GM12892 (cell line): ENCODE results near the gene MATN1.

Experiments
- DNase-seq: peaks from one replicate; pipeline ENCODE4 v3.0.0; 2011; ENCODE audit not compliant: insufficient read length
- FAIRE-seq: peaks from 2 replicates; lab custom pipeline; 2011; peaks lifted over from hg19 to GRCh38; lab: Jason Lieb, UNC
- POLR2A ChIP-seq: IDR thresholded peaks from 2 replicates; pipeline ENCODE4 v1.6.1; 2011; ENCODE audit warnings: low read depth, low read length, control low read depth
- POLR2AphosphoS5 ChIP-seq: IDR thresholded peaks from 2 replicates; pipeline ENCODE4 v1.6.1; 2011; ENCODE audit warnings: low read depth, low read length, control low read depth
- TAF1 ChIP-seq: IDR thresholded peaks from 2 replicates; pipeline ENCODE4 v1.6.1; 2011; ENCODE audit warnings: low read depth, mild to moderate bottlenecking, control low read depth, low read length, borderline replicate concordance

The MATN1 gene

GRCh38 chr1:30680879-30681278 lies 42.5 kb downstream of the MATN1 start:
- FAIRE-seq (no peak), DNase-seq (no peak)
- no peak for TF ChIP-seq POLR2AphosphoS5

- no peak for DNase-seq
- FAIRE-seq = no peak
- TF ChIP-seq TAF1 = no peak
- TF ChIP-seq POLR2A = no peak
- TF ChIP-seq POLR2AphosphoS5 = no peak
Measured at GRCh38 chr1:30680429-30680828, 43.0 kb downstream of the MATN1 start.

GRCh38 chr1:30679976-30680305 lies 43.4 kb downstream of the MATN1 start:
- no peak for DNase-seq
- TF ChIP-seq POLR2AphosphoS5 (no peak), TAF1 (no peak), POLR2A (no peak)
- no peak for FAIRE-seq

- TF ChIP-seq TAF1 = no peak
- TF ChIP-seq POLR2A = no peak
- TF ChIP-seq POLR2AphosphoS5 = no peak
- FAIRE-seq (no peak), DNase-seq (no peak)
Measured at GRCh38 chr1:30679201-30679975, 44.0 kb downstream of the MATN1 start.

GRCh38 chr1:30678209-30678608 lies 45.2 kb downstream of the MATN1 start:
- TF ChIP-seq POLR2AphosphoS5 (no peak), POLR2A (no peak), TAF1 (no peak)
- FAIRE-seq = no peak
- no peak for DNase-seq

GRCh38 chr1:30677471-30677870 lies 45.9 kb downstream of the MATN1 start:
- DNase-seq (no peak), FAIRE-seq (no peak)

GRCh38 chr1:30675761-30676160 lies 47.6 kb downstream of the MATN1 start:
- DNase-seq (no peak), FAIRE-seq (no peak)
- TF ChIP-seq POLR2A (no peak), POLR2AphosphoS5 (no peak), TAF1 (no peak)

More at GRCh38 chr1:30677471-30677870, 45.9 kb downstream of the MATN1 start:
- TF ChIP-seq POLR2AphosphoS5 (no peak), POLR2A (no peak), TAF1 (no peak)

GRCh38 chr1:30675289-30675688 lies 48.1 kb downstream of the MATN1 start:
- no peak for FAIRE-seq
- no peak for DNase-seq
- no peak for TF ChIP-seq TAF1
- TF ChIP-seq POLR2A = no peak
- TF ChIP-seq POLR2AphosphoS5 = no peak

GRCh38 chr1:30673395-30673794 lies 50.0 kb downstream of the MATN1 start:
- FAIRE-seq (no peak), DNase-seq (no peak)
- no peak for TF ChIP-seq POLR2AphosphoS5
- TF ChIP-seq POLR2A = no peak
- no peak for TF ChIP-seq TAF1

GRCh38 chr1:30672661-30673060 lies 50.7 kb downstream of the MATN1 start:
- FAIRE-seq (no peak), DNase-seq (no peak)
- no peak for TF ChIP-seq POLR2A
- TF ChIP-seq TAF1 = no peak
- no peak for TF ChIP-seq POLR2AphosphoS5

GRCh38 chr1:30670240-30671060 lies 52.9 kb downstream of the MATN1 start:
- DNase-seq (no peak), FAIRE-seq (no peak)
- TF ChIP-seq TAF1 (no peak), POLR2AphosphoS5 (no peak), POLR2A (no peak)

GRCh38 chr1:30668546-30669327 lies 54.6 kb downstream of the MATN1 start:
- TF ChIP-seq POLR2A (no peak), POLR2AphosphoS5 (no peak), TAF1 (no peak)
- FAIRE-seq (no peak), DNase-seq (no peak)
